Astrocyte (in vitro differentiated cells and primary cell): ENCODE data around the gene LORICRIN. TPM values are rescaled to one million over a fixed set of nuclear protein-coding genes. Genes with fewer than 3 reads are reported as not detected.
"Not testable (repeated sequence)": the region's sequence is repeated elsewhere in the genome, so short reads cannot be mapped to it uniquely, and the experiment has no call there.

Source experiments
- DNase-seq: peaks from one replicate; pipeline ENCODE4 v3.0.0-alpha.2; 2010; ENCODE audit warnings: low read depth
- FAIRE-seq: peaks from 2 replicates; lab custom pipeline; 2011; peaks lifted over from hg19 to GRCh38; lab: Jason Lieb, UNC
- H2AFZ ChIP-seq: 2 replicates; pipeline ENCODE4 v1.6.0; 2012; ENCODE audit warnings: low read depth, low read length, inconsistent platforms
- H3K27ac ChIP-seq: 2 replicates; pipeline ENCODE4 v1.5.1; 2011; ENCODE audit warnings: low read depth, low read length, inconsistent platforms
- H3K27me3 ChIP-seq: 2 replicates; pipeline ENCODE4 v1.6.0; 2011; ENCODE audit warnings: low read length, inconsistent platforms; ENCODE audit not compliant: insufficient read depth
- H3K36me3 ChIP-seq: 2 replicates; pipeline ENCODE4 v1.5.1; 2011; ENCODE audit warnings: low read length, inconsistent platforms; ENCODE audit not compliant: insufficient read depth
- H3K4me1 ChIP-seq: 2 replicates; pipeline ENCODE4 v1.5.1; 2011; ENCODE audit warnings: low read length, inconsistent platforms; ENCODE audit not compliant: insufficient read depth
- H3K4me2 ChIP-seq: 2 replicates; pipeline ENCODE4 v1.6.0; 2012; ENCODE audit warnings: low read length, inconsistent platforms
- H3K4me3 ChIP-seq: 2 replicates; pipeline ENCODE4 v1.5.1; 2011; ENCODE audit warnings: low read depth, mild to moderate bottlenecking, low read length, inconsistent platforms; ENCODE audit not compliant: insufficient read depth
- H3K79me2 ChIP-seq: 2 replicates; pipeline ENCODE4 v1.6.0; 2012; ENCODE audit warnings: mild to moderate bottlenecking, low read length, inconsistent platforms; ENCODE audit not compliant: insufficient read depth
- H3K9ac ChIP-seq: 2 replicates; pipeline ENCODE4 v1.6.0; 2012; ENCODE audit warnings: mild to moderate bottlenecking, low read length, inconsistent platforms
- H3K9me3 ChIP-seq: 2 replicates; pipeline ENCODE4 v1.5.1; 2012; ENCODE audit warnings: low read depth, mild to moderate bottlenecking, low read length, inconsistent platforms; ENCODE audit not compliant: insufficient read depth
- H4K20me1 ChIP-seq: 2 replicates; pipeline ENCODE4 v1.6.0; 2012; ENCODE audit warnings: low read length, inconsistent platforms; ENCODE audit not compliant: insufficient read depth
- H3K27ac Mint-ChIP-seq: one replicate; pipeline ENCODE4 v1.8.0; 2021; ENCODE audit warnings: mild to moderate bottlenecking, mixed read lengths; ENCODE audit not compliant: unreplicated experiment
- H3K27me3 Mint-ChIP-seq: one replicate; pipeline ENCODE4 v1.8.0; 2021; ENCODE audit warnings: low read depth, mixed read lengths; ENCODE audit not compliant: unreplicated experiment
- H3K36me3 Mint-ChIP-seq: one replicate; pipeline ENCODE4 v1.8.0; 2021; ENCODE audit warnings: low read depth, mixed read lengths; ENCODE audit not compliant: unreplicated experiment
- H3K4me1 Mint-ChIP-seq: one replicate; pipeline ENCODE4 v1.8.0; 2021; ENCODE audit warnings: low read depth, mixed read lengths; ENCODE audit not compliant: unreplicated experiment
- H3K4me3 Mint-ChIP-seq: one replicate; pipeline ENCODE4 v1.8.0; 2021; ENCODE audit warnings: mild to moderate bottlenecking, moderate library complexity, mixed read lengths; ENCODE audit not compliant: unreplicated experiment
- H3K9me3 Mint-ChIP-seq: one replicate; pipeline ENCODE4 v1.8.0; 2021; ENCODE audit warnings: mild to moderate bottlenecking, mixed read lengths; ENCODE audit not compliant: unreplicated experiment
- CTCF ChIP-seq: IDR thresholded peaks from 2 replicates; pipeline ENCODE4 v1.5.1; 2011; ENCODE audit warnings: low read depth, mild to moderate bottlenecking, inconsistent platforms, low read length, moderate library complexity; ENCODE audit not compliant: insufficient read depth
- EZH2 ChIP-seq: IDR thresholded peaks from 2 replicates; pipeline ENCODE4 v1.6.1; 2012; ENCODE audit warnings: mild to moderate bottlenecking, low read length, inconsistent platforms; ENCODE audit not compliant: insufficient read depth
- total RNA-seq: library from RNA; stranded (reverse); gene quantifications from 2 replicates; pipeline ENCODE4 v1.2.1, GENCODE V29; 2021

Gene LORICRIN
- total RNA-seq, 1 donor from 2014 or later: not detected

DNA sequence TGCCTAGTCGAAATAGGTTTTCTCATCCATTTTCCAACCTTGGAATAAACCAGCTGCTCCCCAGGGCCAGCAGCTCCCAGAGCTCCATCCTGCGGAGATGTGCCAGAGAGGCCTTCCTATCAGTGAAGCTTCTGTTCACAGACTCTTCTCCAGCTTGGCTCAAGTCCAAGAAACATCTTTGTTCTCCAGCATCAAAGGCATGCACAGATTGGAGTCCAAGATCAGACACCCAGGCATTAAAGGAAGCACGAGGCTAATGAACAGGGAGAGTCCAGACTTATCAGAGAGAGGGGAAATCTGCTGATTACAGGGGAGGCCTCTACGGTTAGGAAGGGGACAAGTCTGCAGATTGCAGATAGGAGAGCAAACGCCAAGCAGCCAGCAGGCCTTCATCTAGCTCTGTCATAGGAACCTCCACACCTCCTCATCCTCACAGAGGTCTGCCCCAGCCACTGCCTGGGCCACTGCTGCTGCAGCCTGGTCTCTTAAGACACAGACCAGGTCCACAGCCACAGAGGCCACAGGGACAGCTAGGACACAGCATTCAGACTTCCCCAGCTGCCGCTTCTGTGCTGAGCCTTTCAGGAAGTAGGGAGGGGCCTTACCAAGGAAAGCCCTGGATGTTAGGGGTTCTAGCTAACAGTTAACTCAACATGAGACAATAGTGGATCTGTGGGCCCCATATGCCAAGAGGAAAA lies 38.7 kb upstream of the LORICRIN start:
- Histone ChIP-seq H3K79me2 (no peaks in the 10 kb centered on the region), H3K4me1 (no peaks in the 10 kb centered on the region), H3K9me3 (no peaks in the 10 kb centered on the region), H3K4me2 (no peak overlapping the region), H3K36me3 (no peaks in the 10 kb centered on the region), H3K27me3 (no peaks in the 10 kb centered on the region), H3K27ac (no peak overlapping the region), H3K9ac (no peak overlapping the region), H4K20me1 (no peaks in the 10 kb centered on the region), H2AFZ (no peak overlapping the region), H3K4me3 (no peak overlapping the region)
- Mint-ChIP-seq H3K36me3 (no peaks in the 10 kb centered on the region), H3K9me3 (no peaks in the 10 kb centered on the region), H3K27ac (no peak overlapping the region), H3K27me3 (peaks cover 26% of the 10 kb centered on the region), H3K4me1 (peaks cover 16% of the 10 kb centered on the region), H3K4me3 (no peak overlapping the region)
- TF ChIP-seq CTCF (no peak), EZH2 (no peak)
- no peak for DNase-seq
- no peak for FAIRE-seq

GRCh38 chr1:153223040-153223891 lies 36.2 kb upstream of the LORICRIN start:
- FAIRE-seq: peak; percentile 43
- not testable (repeated sequence) for H3K4me1 ChIP-seq, H3K36me3 ChIP-seq, H2AFZ ChIP-seq, H3K27ac ChIP-seq, H3K79me2 ChIP-seq, H3K4me3 Mint-ChIP-seq, H3K4me2 ChIP-seq, H3K9me3 Mint-ChIP-seq, H3K36me3 Mint-ChIP-seq, H3K4me1 Mint-ChIP-seq, H3K9ac ChIP-seq, H3K27ac Mint-ChIP-seq, H4K20me1 ChIP-seq, H3K4me3 ChIP-seq, H3K27me3 ChIP-seq, H3K9me3 ChIP-seq
- TF ChIP-seq CTCF: peak; percentile 49
- peak; percentile 3 for DNase-seq
- H3K27me3 Mint-ChIP-seq: peaks cover 23% of the 10 kb centered on the region

DNA sequence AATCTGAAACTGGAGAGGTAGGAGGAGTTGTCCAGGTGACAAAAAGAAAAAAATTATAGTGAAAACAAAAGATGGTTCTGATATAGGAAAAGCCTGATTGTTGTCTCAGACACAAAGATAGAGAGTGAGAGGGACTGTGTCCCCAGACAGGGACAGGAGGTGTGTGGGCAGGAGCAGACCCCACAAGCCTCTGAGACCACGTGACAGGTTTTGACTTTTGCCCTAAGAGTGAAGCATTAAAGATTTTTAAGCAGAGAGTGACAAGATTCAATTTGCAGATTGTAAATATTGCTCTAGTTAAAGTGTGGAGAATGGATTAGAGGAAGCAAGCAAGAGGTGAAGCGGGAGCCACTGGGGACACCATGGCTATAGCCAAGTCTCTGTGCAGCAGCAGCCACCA lies 31.7 kb upstream of the LORICRIN start:
- H3K79me2 ChIP-seq: no peaks in the 10 kb centered on the region
- H2AFZ ChIP-seq: no peak overlapping the region
- Mint-ChIP-seq H3K36me3 (no peaks in the 10 kb centered on the region), H3K27ac (no peak overlapping the region), H3K9me3 (no peaks in the 10 kb centered on the region), H3K4me1 (no peaks in the 10 kb centered on the region), H3K4me3 (no peak overlapping the region), H3K27me3 (peaks cover 12% of the 10 kb centered on the region)
- no peaks in the 10 kb centered on the region for H3K27me3 ChIP-seq
- no peak overlapping the region for H3K4me2 ChIP-seq
- H3K9ac ChIP-seq: no peak overlapping the region
- TF ChIP-seq CTCF: no peak
- TF ChIP-seq EZH2: no peak
- DNase-seq (no peak), FAIRE-seq (no peak)
- H3K9me3 ChIP-seq: no peaks in the 10 kb centered on the region
- H3K4me3 ChIP-seq: no peak overlapping the region
- H3K36me3 ChIP-seq: no peaks in the 10 kb centered on the region
- no peaks in the 10 kb centered on the region for H3K4me1 ChIP-seq
- no peaks in the 10 kb centered on the region for H4K20me1 ChIP-seq
- no peak overlapping the region for H3K27ac ChIP-seq
